Psoas muscle (tissue), 8 donors: Measurements from ENCODE around the gene APOBEC3F. TPM values are rescaled to one million over a fixed set of nuclear protein-coding genes. Genes with fewer than 3 reads are reported as not detected.
"Not testable (repeated sequence)": the region's sequence is repeated elsewhere in the genome, so short reads cannot be mapped to it uniquely, and the experiment has no call there.

Source experiments
- ATAC-seq, 4 donors: fragments of 200-7000 bp; cut with Tn5 transposase; one replicate each; pipeline ENCODE4 v1.9.1; 2020; ENCODE audit warnings: moderate library complexity in 3 of 4, mild to moderate bottlenecking in 2 of 4
- DNase-seq, 2 donors: peaks; one replicate each; pipeline ENCODE4 v3.0.0-alpha.2; 2020
- H3K27ac ChIP-seq: fragments of 200-600 bp; one replicate; pipeline ENCODE4 v1.8.0; 2022
- H3K27me3 ChIP-seq, 3 donors: fragments of 200-600 bp in 1 of 3; one replicate each; pipeline versions ENCODE4 v1.6.1 to v1.8.0; 2013 to 2022; ENCODE audit warnings: low read length in 2 of 3, mild to moderate bottlenecking in 2 of 3, moderate library complexity in 1 of 3; ENCODE audit not compliant: insufficient read depth in 3 of 3
- H3K36me3 ChIP-seq, 2 donors: fragments of 200-600 bp in 1 of 2; one replicate each; pipeline versions ENCODE4 v1.6.1 to v1.8.0; 2013 to 2022; ENCODE audit warnings: low read depth in 1 of 2, mild to moderate bottlenecking in 1 of 2, moderate library complexity in 1 of 2; ENCODE audit not compliant: insufficient read depth in 1 of 2
- H3K4me1 ChIP-seq: fragments of 200-600 bp; one replicate; pipeline ENCODE4 v1.8.0; 2022
- H3K4me3 ChIP-seq: fragments of 200-600 bp; one replicate; pipeline ENCODE4 v1.8.0; 2022; ENCODE audit warnings: mild to moderate bottlenecking
- H3K9me3 ChIP-seq: fragments of 200-600 bp; one replicate; pipeline ENCODE4 v1.8.0; 2022
- CTCF ChIP-seq: fragments of 200-600 bp; IDR thresholded peaks from one replicate; pipeline ENCODE4 v1.8.0; 2022; ENCODE audit warnings: antibody characterized with exemption
- WGBS, 3 donors: extraction: QIAGEN DNeasy Blood & Tissue Kit; methylation state at CpG; one replicate each; pipeline versions ENCODE4 v1.1.6 to v1.1.7; 2013; 5-methylcytosine and 5-hydroxymethylcytosine counted together
- intact Hi-C, 2 donors: fragments of 100-400 bp; cut with DNase I; formaldehyde crosslinking; loops; one replicate each; pipeline versions ENCODE4 v1.11.0 to v1.14.2; 2022
- polyA plus RNA-seq, 3 donors: library from polyadenylated mRNA; stranded (reverse); fragments of 200-250 nt; gene quantifications; one replicate each; pipeline ENCODE4 v1.2.3, GENCODE V29; 2013
- total RNA-seq, 4 donors: library from RNA; stranded (reverse); fragmentation: NEBNext Ultra II Directional in 2 of 4; extraction: Animal tissue kit (Norgen Biotek cat#: 25700) in 2 of 4; gene quantifications; one replicate each; pipeline versions ENCODE4 v1.2.1 to v1.2.4, GENCODE V29; 2021 to 2023
- donor health status: healthy with polysubstance abuse.
- donor health status: DM: no; HTN: no; CAD: no; lungs with moderate emphysema.
- donor health status: Bipolar disorder and iron deficiency.
- donor health status: healthy.
- donor health status: DM: yes; HTN: yes; CAD: no.
- donor health status: DM: no; HTN: no; CAD: no.
- donor health status: DM: no; HTN: no; CAD: no.
- donor health status: DM: yes; HTN: yes; CAD: no.

The APOBEC3F gene
- total and polyA plus RNA-seq, 7 donors = 0.06 to 1.4 (median 0.50) TPM

- Histone ChIP-seq H3K36me3 (no peaks in the 10 kb centered on the region), H3K27me3 (peaks cover 0 to 2% (median 0%) of the 10 kb centered on the region in 3 donors), H3K4me1 (no peaks in the 10 kb centered on the region), H3K4me3 (no peak overlapping the region), H3K9me3 (no peaks in the 10 kb centered on the region), H3K27ac (no peak overlapping the region)
- no peak for TF ChIP-seq CTCF
- peak in 1 of 2 donors; percentile 46 for DNase-seq
- 89 to 92% (median 91%) methylated on average over 8 of the region's 8 CpGs for WGBS, 3 donors
- intact Hi-C loops = no loop called here
- no peak for ATAC-seq
Observed at GRCh38 chr22:39078329-39078728, 37.7 kb downstream of the APOBEC3F start.

- intact Hi-C loops, H3K4me3 ChIP-seq, H3K36me3 ChIP-seq, H3K9me3 ChIP-seq, H3K4me1 ChIP-seq, ATAC-seq, H3K27me3 ChIP-seq, H3K27ac ChIP-seq: not testable (repeated sequence)
- DNase-seq = peak in 1 of 2 donors; percentile 1
- WGBS, 3 donors = 90 to 95% (median 93%) methylated on average over 18 to 22 of the region's 24 CpGs
Observed at GRCh38 chr22:39079054-39079637, 38.5 kb downstream of the APOBEC3F start.

- Histone ChIP-seq H3K36me3 (no peaks in the 10 kb centered on the region), H3K9me3 (no peaks in the 10 kb centered on the region), H3K4me3 (no peak overlapping the region), H3K27ac (no peak overlapping the region), H3K27me3 (peaks cover 0 to 2% (median 0%) of the 10 kb centered on the region in 3 donors), H3K4me1 (no peaks in the 10 kb centered on the region)
- peak in 1 of 2 donors; percentile 15 for DNase-seq
- no peak for TF ChIP-seq CTCF
- no peak for ATAC-seq
- intact Hi-C loops = loop anchor here (5.0 to 10.0 kb wide), 2 partner anchors 125 to 1922 kb away; partner anchors contain the start of gene APOBEC3A (in 1 of the 2)
- 73 to 83% (median 75%) methylated on average over 9 of the region's 9 CpGs for WGBS, 3 donors
Observed at GRCh38 chr22:39080052-39080762, 39.5 kb downstream of the APOBEC3F start.

DNA sequence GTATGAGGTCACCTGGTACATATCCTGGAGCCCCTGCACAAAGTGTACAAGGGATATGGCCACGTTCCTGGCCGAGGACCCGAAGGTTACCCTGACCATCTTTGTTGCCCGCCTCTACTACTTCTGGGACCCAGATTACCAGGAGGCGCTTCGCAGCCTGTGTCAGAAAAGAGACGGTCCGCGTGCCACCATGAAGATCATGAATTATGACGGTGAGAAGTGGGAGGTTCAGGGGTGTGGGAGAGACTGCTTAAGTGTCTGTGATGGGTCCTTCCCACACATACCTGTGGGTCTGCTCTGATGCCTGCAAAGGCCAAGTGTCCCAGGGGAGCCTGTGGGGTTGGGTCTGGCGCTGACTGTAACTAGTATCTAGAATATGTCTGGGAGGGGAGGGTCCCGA lies 40.4 kb downstream of the APOBEC3F start:
- WGBS, 3 donors = 85 to 86% (median 85%) methylated on average over 12 of the region's 12 CpGs
- DNase-seq (peak in 1 of 2 donors; percentile 23), ATAC-seq (no peak)
- no peak overlapping the region for H3K27ac ChIP-seq
- no peak for TF ChIP-seq CTCF
- H3K27me3 ChIP-seq = peaks cover 0 to 2% (median 0%) of the 10 kb centered on the region in 3 donors
- no peaks in the 10 kb centered on the region for H3K4me1 ChIP-seq
- intact Hi-C loops = loop anchor here (5.0 to 10.0 kb wide), 2 partner anchors 126 to 1921 kb away; partner anchors contain the start of gene APOBEC3A (in 1 of the 2)
- no peak overlapping the region for H3K4me3 ChIP-seq
- H3K9me3 ChIP-seq = no peaks in the 10 kb centered on the region
- no peaks in the 10 kb centered on the region for H3K36me3 ChIP-seq

GRCh38 chr22:39081598-39081997 lies 40.9 kb downstream of the APOBEC3F start:
- H3K4me3 ChIP-seq = no peak overlapping the region
- intact Hi-C loops = loop anchor here (5.0 to 10.0 kb wide), 2 partner anchors 127 to 1921 kb away; partner anchors contain the start of gene APOBEC3A (in 1 of the 2)
- H3K36me3 ChIP-seq = no peaks in the 10 kb centered on the region
- H3K9me3 ChIP-seq = no peaks in the 10 kb centered on the region
- H3K27me3 ChIP-seq = peaks cover 0 to 2% (median 0%) of the 10 kb centered on the region in 3 donors
- ATAC-seq (no peak), DNase-seq (peak in 1 of 2 donors; percentile 28)
- no peak for TF ChIP-seq CTCF
- 70 to 74% (median 72%) methylated on average over 8 of the region's 8 CpGs for WGBS, 3 donors
- no peaks in the 10 kb centered on the region for H3K4me1 ChIP-seq
- H3K27ac ChIP-seq = no peak overlapping the region
